ENCODE measurements around the gene CARS2.

- TF ChIP-seq ZFP30 (CRISPR knock-in tag; IDR thresholded peaks at IDR 0.05) (no peak), ZNF70 (CRISPR knock-in tag; IDR thresholded peaks at IDR 0.05) (no peak), GLIS3 (CRISPR knock-in tag; IDR thresholded peaks at IDR 0.05) (no peak), ZFP3 (CRISPR knock-in tag; IDR thresholded peaks at IDR 0.05) (no peak), ZNF565 (CRISPR knock-in tag; conservative IDR thresholded peaks at IDR 0.05; ENCODE audit: low read depth) (no peak), RARB (CRISPR knock-in tag; IDR thresholded peaks at IDR 0.05) (no peak), TOX (CRISPR knock-in tag; IDR thresholded peaks at IDR 0.05; ENCODE audit: borderline replicate concordance) (no peak), ZC3H10 (CRISPR knock-in tag; IDR thresholded peaks at IDR 0.05) (no peak)
These were observed 75.3 kb downstream of the CARS2 start for GRCh38 chr13:110630566-110631119.
